Renal pelvis (tissue), 12 donors: ENCODE measurements around the gene IPO8. TPM values are rescaled to one million over a fixed set of nuclear protein-coding genes. Genes with fewer than 3 reads are reported as not detected.

Source experiments
- DNase-seq: peaks from one replicate; pipeline ENCODE4 v3.0.0-alpha.2; 2013
- long read RNA-seq, 16 experiments: transcript quantifications; one replicate each; lab custom pipeline, GENCODE V29; 2026
- polyA plus RNA-seq, 3 donors: library from polyadenylated mRNA; unstranded; fragments of 120-200 nt; gene quantifications; one replicate each; pipeline ENCODE4 v1.2.1, GENCODE V29; 2013; ENCODE audit not compliant: insufficient read length in 3 of 3

The IPO8 gene
- 10 to 100 TPM; 52.4 to 64.4 (median 57.0) TPM for polyA plus RNA-seq
- long read RNA-seq, donor 1 = 0 reads
- long read RNA-seq, donor 2, full-length matches to known transcripts = 4 of 4 reads
- long read RNA-seq, donor 2, partial matches to known transcripts = 0 of 4 reads
- long read RNA-seq, donor 2, other reads (novel, unspliced or antisense) = 0 of 4 reads
- long read RNA-seq, donor 3, full-length matches to known transcripts = 1 of 1 reads
- long read RNA-seq, donor 3, partial matches to known transcripts = 0 of 1 reads
- long read RNA-seq, donor 3, other reads (novel, unspliced or antisense) = 0 of 1 reads
- long read RNA-seq, donor 4, full-length matches to known transcripts = 1 of 1 reads
- long read RNA-seq, donor 4, partial matches to known transcripts = 0 of 1 reads
- long read RNA-seq, donor 4, other reads (novel, unspliced or antisense) = 0 of 1 reads
- long read RNA-seq, donor 5, full-length matches to known transcripts = 1 of 1 reads
- long read RNA-seq, donor 5, partial matches to known transcripts = 0 of 1 reads
- long read RNA-seq, donor 5, other reads (novel, unspliced or antisense) = 0 of 1 reads
- long read RNA-seq, donor 6, full-length matches to known transcripts = 2 of 32 reads
- long read RNA-seq, donor 6, partial matches to known transcripts = 30 of 32 reads
- long read RNA-seq, donor 6, other reads (novel, unspliced or antisense) = 0 of 32 reads
- long read RNA-seq, donor 7, partial matches to known transcripts = 5 of 5 reads
- long read RNA-seq, donor 7, other reads (novel, unspliced or antisense) = 0 of 5 reads
- long read RNA-seq, donor 8 = 0 reads
- long read RNA-seq, donor 9, partial matches to known transcripts = 17 of 17 reads
- long read RNA-seq, donor 9, other reads (novel, unspliced or antisense) = 0 of 17 reads
- long read RNA-seq, donor 10, full-length matches to known transcripts = 3 of 8 reads
- long read RNA-seq, donor 10, partial matches to known transcripts = 5 of 8 reads
- long read RNA-seq, donor 10, other reads (novel, unspliced or antisense) = 0 of 8 reads
- long read RNA-seq, donor 11, full-length matches to known transcripts = 3 of 3 reads
- long read RNA-seq, donor 11, partial matches to known transcripts = 0 of 3 reads
- long read RNA-seq, donor 11, other reads (novel, unspliced or antisense) = 0 of 3 reads
- long read RNA-seq, donor 12, full-length matches to known transcripts = 1 of 21 reads
- long read RNA-seq, donor 12, partial matches to known transcripts = 20 of 21 reads
- long read RNA-seq, donor 12, other reads (novel, unspliced or antisense) = 0 of 21 reads
- long read RNA-seq, donor 13, full-length matches to known transcripts = 1 of 1 reads
- long read RNA-seq, donor 13, partial matches to known transcripts = 0 of 1 reads
- long read RNA-seq, donor 13, other reads (novel, unspliced or antisense) = 0 of 1 reads
- long read RNA-seq, donor 14 = 0 reads
- long read RNA-seq, donor 15, full-length matches to known transcripts = 4 of 17 reads
- long read RNA-seq, donor 15, partial matches to known transcripts = 13 of 17 reads
- long read RNA-seq, donor 15, other reads (novel, unspliced or antisense) = 0 of 17 reads
- long read RNA-seq, donor 16, full-length matches to known transcripts = 3 of 10 reads
- long read RNA-seq, donor 16, partial matches to known transcripts = 7 of 10 reads
- long read RNA-seq, donor 16, other reads (novel, unspliced or antisense) = 0 of 10 reads

- peak; percentile 96 for DNase-seq
Observed at GRCh38 chr12:30695199-30696102, at the start of gene IPO8. IPO8 (minus strand) TSS chr12:30695869; CDS start chr12:30695647, 222 bp downstream.

- DNase-seq = no peak
Observed at GRCh38 chr12:30744321-30744720, 48.7 kb upstream of the IPO8 start.

GRCh38 chr12:30740274-30740673, 44.6 kb upstream of the IPO8 start:
- no peak for DNase-seq

GRCh38 chr12:30739020-30739419, 43.4 kb upstream of the IPO8 start:
- no peak for DNase-seq

GRCh38 chr12:30732954-30733637, 37.4 kb upstream of the IPO8 start:
- DNase-seq = no peak

GRCh38 chr12:30730011-30730410, 34.3 kb upstream of the IPO8 start:
- DNase-seq = no peak

- no peak for DNase-seq
Observed at GRCh38 chr12:30729547-30729946, 33.9 kb upstream of the IPO8 start.

- DNase-seq = no peak
Observed at GRCh38 chr12:30726647-30727046, 31.0 kb upstream of the IPO8 start.

- no peak for DNase-seq
Observed at GRCh38 chr12:30725739-30726138, 30.1 kb upstream of the IPO8 start.

- no peak for DNase-seq
Observed at GRCh38 chr12:30719060-30719459, 23.4 kb upstream of the IPO8 start.

- no peak for DNase-seq
Observed at GRCh38 chr12:30707613-30708342, 12.1 kb upstream of the IPO8 start.

- DNase-seq = no peak
Observed at GRCh38 chr12:30706476-30706875, 10.8 kb upstream of the IPO8 start.

GRCh38 chr12:30701056-30701455, 5.4 kb upstream of the IPO8 start:
- no peak for DNase-seq

- no peak for DNase-seq
Observed at GRCh38 chr12:30700216-30700900, 4.7 kb upstream of the IPO8 start.

- no peak for DNase-seq
Observed at GRCh38 chr12:30698346-30698745, 2.7 kb upstream of the IPO8 start.

- no peak for DNase-seq
Observed at GRCh38 chr12:30696943-30697342, 1.3 kb upstream of the IPO8 start.

- DNase-seq = no peak
Observed at GRCh38 chr12:30696486-30696885, 817 bp upstream of the IPO8 start.

- no peak for DNase-seq
Observed at GRCh38 chr12:30696103-30696408, 387 bp upstream of the IPO8 start.
